K562 (cell line): ENCODE data around the gene ANKRD23.

Experiments used
- ARID4B ChIP-seq: sonication (generic); formaldehyde crosslinking; IDR thresholded peaks from 2 replicates; pipeline ENCODE4 v1.8.0; 2022; ENCODE audit warnings: mild to moderate bottlenecking, missing genetic modification reagents
- CBX5 ChIP-seq: IDR thresholded peaks from 2 replicates; pipeline ENCODE4 v1.6.1; 2014; ENCODE audit warnings: low read depth, borderline replicate concordance
- FOXA1 ChIP-seq: fragments of 450-650 bp; IDR thresholded peaks from 2 replicates; pipeline ENCODE4 v1.6.1; 2016; ENCODE audit warnings: mild to moderate bottlenecking, borderline replicate concordance
- HDAC1 ChIP-seq, 2 experiments: fragments of 450-650 bp; IDR thresholded peaks; 2 replicates each; pipeline ENCODE4 v1.6.1; 2016 to 2017; ENCODE audit warnings: inconsistent platforms in 1 of 2, mild to moderate bottlenecking in 1 of 2, moderate library complexity in 1 of 2
- MYC ChIP-seq, 2 experiments: fragments of 250-450 bp in 1 of 2; sonication (Bioruptor Pico) in 1 of 2; IDR thresholded peaks; 2 replicates each; pipeline versions ENCODE4 v1.5.1 to v1.6.1; 2012 to 2021; ENCODE audit warnings: low read depth in 2 of 2, borderline replicate concordance in 1 of 2, improper control_type of control experiment in 1 of 2, low read length in 1 of 2, mild to moderate bottlenecking in 1 of 2, moderate library complexity in 1 of 2
- NFRKB ChIP-seq: fragments of 450-650 bp; IDR thresholded peaks from 2 replicates; pipeline ENCODE4 v1.6.1; 2016; ENCODE audit warnings: low read depth
- NONO ChIP-seq, 2 experiments: fragments of 200-400 bp in 1 of 2; fragments of 450-650 bp in 1 of 2; formaldehyde crosslinking in 1 of 2; IDR thresholded peaks; 2 replicates each; pipeline ENCODE4 v1.6.1; 2017; ENCODE audit warnings: low read depth in 2 of 2, mild to moderate bottlenecking in 2 of 2, moderate library complexity in 2 of 2, low read length in 1 of 2
- NRF1 ChIP-seq, 2 experiments: fragments of 450-650 bp; IDR thresholded peaks in 1 of 2; conservative IDR thresholded peaks in 1 of 2; 2 replicates each; pipeline ENCODE4 v1.6.1; 2014; ENCODE audit warnings: mild to moderate bottlenecking in 2 of 2
- PHB ChIP-seq: fragments of 250-450 bp; sonication (Bioruptor Pico); IDR thresholded peaks from 2 replicates; pipeline ENCODE4 v1.5.0; 2021
- POLR2A ChIP-seq: fragments of 450-650 bp; conservative IDR thresholded peaks from 2 replicates; pipeline ENCODE4 v1.6.1; 2016
- RFX5 ChIP-seq: IDR thresholded peaks from 2 replicates; pipeline ENCODE4 v1.6.1; 2011; ENCODE audit warnings: low read depth, mild to moderate bottlenecking, improper control_type of control experiment, low read length
- USF2 ChIP-seq: sonication (generic); formaldehyde crosslinking; IDR thresholded peaks from 2 replicates; pipeline ENCODE4 v1.5.0; 2020; ENCODE audit warnings: missing genetic modification reagents
- ZBTB7A ChIP-seq: IDR thresholded peaks from 2 replicates; pipeline ENCODE4 v1.6.1; 2011; ENCODE audit warnings: low read depth, mild to moderate bottlenecking, low read length, moderate library complexity, borderline replicate concordance; ENCODE audit not compliant: control insufficient read depth

- TF ChIP-seq POLR2A = no peak
- TF ChIP-seq NONO (IDR thresholded peaks at IDR 0.05; ENCODE audit: low read depth in 2 of 2, low read length in 1 of 2) = no peak
- TF ChIP-seq HDAC1 (IDR thresholded peaks at IDR 0.05) = no peak
- TF ChIP-seq ARID4B (CRISPR knock-in tag) = no peak
- no peak for TF ChIP-seq NFRKB
- no peak for TF ChIP-seq MYC (IDR thresholded peaks at IDR 0.05; ENCODE audit: low read depth, low read length)
- no peak for TF ChIP-seq MYC (CRISPR knock-in tag; IDR thresholded peaks at IDR 0.05; ENCODE audit: borderline replicate concordance, low read depth)
- no peak for TF ChIP-seq USF2 (CRISPR knock-in tag)
- TF ChIP-seq ZBTB7A = no peak
- TF ChIP-seq NRF1 (conservative IDR thresholded peaks at IDR 0.05 in 1 of 2, IDR thresholded peaks at IDR 0.05 in 1 of 2) = no peak
- no peak for TF ChIP-seq RFX5
- no peak for TF ChIP-seq FOXA1
- no peak for TF ChIP-seq CBX5
- no peak for TF ChIP-seq PHB (CRISPR knock-in tag)
Measured at GRCh38 chr2:96821113-96821675, 22.6 kb downstream of the ANKRD23 start.
